Measurements from ENCODE around the gene SLC12A3. TPM values are rescaled to one million over a fixed set of nuclear protein-coding genes. Genes with fewer than 3 reads are reported as not detected.

SLC12A3 gene
- total RNA-seq, 4 donors from 2014 or later, result not detected

DNA sequence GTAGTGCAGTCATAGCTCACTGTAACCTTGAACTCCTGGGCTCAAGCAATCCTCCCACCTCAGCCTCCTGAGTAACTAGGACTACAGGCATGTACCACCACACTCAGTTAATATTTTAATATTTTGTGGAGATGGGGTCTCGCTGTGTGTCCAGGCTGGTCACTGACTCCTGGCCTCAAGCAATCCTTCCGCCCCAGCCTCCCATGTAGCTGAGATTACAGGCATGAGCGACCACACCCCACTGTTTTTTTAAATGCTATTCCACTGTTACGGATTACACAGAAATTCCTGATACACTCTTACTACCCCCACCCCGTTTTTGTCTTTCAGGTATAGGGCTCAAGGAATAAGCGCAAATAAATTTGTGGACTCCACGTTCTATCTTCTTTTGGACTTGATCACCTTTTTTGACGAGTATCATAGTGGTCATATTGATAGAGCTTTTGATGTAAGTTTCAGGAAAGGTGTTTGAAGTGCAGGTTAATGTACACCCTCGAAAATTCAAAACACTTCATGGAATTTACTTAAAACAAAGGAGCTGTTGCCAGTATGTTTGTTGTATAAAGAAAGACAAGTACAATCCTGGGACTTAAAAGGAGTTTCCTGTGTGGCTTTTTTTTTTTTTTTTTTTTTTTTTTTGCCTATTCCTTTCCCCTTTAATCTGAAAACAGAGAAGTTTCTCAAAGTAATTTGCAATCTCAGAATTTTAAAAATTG is 26.2 kb upstream of the SLC12A3 start:
- Histone ChIP-seq H3K4me3 (no peak overlapping the region), H3K27ac (no peak overlapping the region), H3K9me3 (no peaks in the 10 kb centered on the region), H3K36me3 (peaks cover 0 to 99% of the 10 kb centered on the region in 2 donors), H3K27me3 (no peaks in the 10 kb centered on the region), H3K4me1 (no peaks in the 10 kb centered on the region)
- no peak for ATAC-seq
- TF ChIP-seq EP300 (IDR thresholded peaks at IDR 0.05), result no peak
- TF ChIP-seq, protein P1, sequence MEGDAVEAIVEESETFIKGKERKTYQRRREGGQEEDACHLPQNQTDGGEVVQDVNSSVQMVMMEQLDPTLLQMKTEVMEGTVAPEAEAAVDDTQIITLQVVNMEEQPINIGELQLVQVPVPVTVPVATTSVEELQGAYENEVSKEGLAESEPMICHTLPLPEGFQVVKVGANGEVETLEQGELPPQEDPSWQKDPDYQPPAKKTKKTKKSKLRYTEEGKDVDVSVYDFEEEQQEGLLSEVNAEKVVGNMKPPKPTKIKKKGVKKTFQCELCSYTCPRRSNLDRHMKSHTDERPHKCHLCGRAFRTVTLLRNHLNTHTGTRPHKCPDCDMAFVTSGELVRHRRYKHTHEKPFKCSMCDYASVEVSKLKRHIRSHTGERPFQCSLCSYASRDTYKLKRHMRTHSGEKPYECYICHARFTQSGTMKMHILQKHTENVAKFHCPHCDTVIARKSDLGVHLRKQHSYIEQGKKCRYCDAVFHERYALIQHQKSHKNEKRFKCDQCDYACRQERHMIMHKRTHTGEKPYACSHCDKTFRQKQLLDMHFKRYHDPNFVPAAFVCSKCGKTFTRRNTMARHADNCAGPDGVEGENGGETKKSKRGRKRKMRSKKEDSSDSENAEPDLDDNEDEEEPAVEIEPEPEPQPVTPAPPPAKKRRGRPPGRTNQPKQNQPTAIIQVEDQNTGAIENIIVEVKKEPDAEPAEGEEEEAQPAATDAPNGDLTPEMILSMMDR (IDR thresholded peaks at IDR 0.05), result no peak
- TF ChIP-seq POLR2A (IDR thresholded peaks at IDR 0.05), result no peak
- TF ChIP-seq POLR2AphosphoS5 (IDR thresholded peaks at IDR 0.05), result no peak
- WGBS, 2 donors (ENCODE audit: low coverage in 1 of 2), result 57 to 88% methylated on average over 1 to 9 of the region's 9 CpGs

DNA sequence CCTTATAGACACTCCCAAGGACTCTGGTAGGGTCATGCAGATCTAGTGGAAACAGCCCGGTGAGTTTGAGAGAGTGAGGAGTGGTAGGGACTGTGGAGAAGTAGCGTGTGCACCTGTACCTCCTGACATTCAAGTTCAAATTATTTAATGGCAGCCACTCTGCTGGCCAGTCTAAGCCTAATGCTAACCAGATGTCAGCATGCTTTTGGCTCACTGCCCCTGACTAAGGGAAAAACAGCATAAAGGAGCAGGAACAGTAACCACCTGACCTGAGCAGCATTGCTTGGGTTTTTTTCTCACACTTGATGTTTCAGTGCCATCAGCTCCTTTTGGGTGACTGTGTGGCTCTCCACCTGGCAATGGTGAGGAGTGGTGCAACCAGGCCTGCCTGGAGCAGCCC is 23.8 kb upstream of the SLC12A3 start:
- no peak for TF ChIP-seq POLR2AphosphoS5 (IDR thresholded peaks at IDR 0.05)
- TF ChIP-seq, protein P1 (IDR thresholded peaks at IDR 0.05), result no peak
- no peak for TF ChIP-seq EP300 (IDR thresholded peaks at IDR 0.05)
- no peak for TF ChIP-seq POLR2A (IDR thresholded peaks at IDR 0.05)
- Histone ChIP-seq H3K27me3 (no peaks in the 10 kb centered on the region), H3K4me1 (no peaks in the 10 kb centered on the region), H3K9me3 (no peaks in the 10 kb centered on the region), H3K4me3 (no peak overlapping the region), H3K27ac (no peak overlapping the region), H3K36me3 (peaks cover 0 to 96% of the 10 kb centered on the region in 2 donors)
- WGBS, 2 donors (ENCODE audit: low coverage in 1 of 2), result 68% methylated on average over 2 of the region's 2 CpGs; no CpG with 5 or more reads in 1 of the 2 donors
- no peak for ATAC-seq

DNA sequence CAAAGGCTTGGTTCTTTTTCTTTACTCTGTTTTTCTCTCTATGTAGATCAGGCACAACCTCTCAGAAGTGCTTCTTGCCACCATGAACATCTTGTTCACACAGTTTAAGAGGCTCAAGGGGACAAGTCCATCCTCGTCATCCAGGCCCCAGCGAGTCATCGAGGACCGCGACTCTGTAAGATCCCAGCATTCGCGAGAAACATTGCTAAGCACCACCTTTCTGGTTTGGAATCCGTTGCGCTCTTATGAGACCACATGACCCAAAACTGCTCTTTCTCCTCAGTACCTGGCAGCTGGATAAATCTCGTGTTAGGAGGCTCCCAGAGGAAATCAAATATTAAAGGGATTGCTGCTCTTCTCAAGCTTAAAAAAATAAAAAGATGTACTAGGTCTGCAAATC is 23.3 kb upstream of the SLC12A3 start:
- Histone ChIP-seq H3K4me3 (no peak overlapping the region), H3K27me3 (no peaks in the 10 kb centered on the region), H3K4me1 (no peaks in the 10 kb centered on the region), H3K27ac (no peak overlapping the region), H3K36me3 (peaks cover 0 to 91% of the 10 kb centered on the region in 2 donors), H3K9me3 (no peaks in the 10 kb centered on the region)
- TF ChIP-seq POLR2AphosphoS5 (IDR thresholded peaks at IDR 0.05) (no peak), EP300 (IDR thresholded peaks at IDR 0.05) (no peak), POLR2A (IDR thresholded peaks at IDR 0.05) (no peak)
- TF ChIP-seq, protein P1 (IDR thresholded peaks at IDR 0.05), result no peak
- WGBS, 2 donors (ENCODE audit: low coverage in 1 of 2), result 92 to 93% methylated on average over 7 to 10 of the region's 10 CpGs
- no peak for ATAC-seq

GRCh38 chr16:56842133-56842532 is 22.9 kb upstream of the SLC12A3 start:
- Histone ChIP-seq H3K4me3 (no peak overlapping the region), H3K36me3 (peaks cover 0 to 87% of the 10 kb centered on the region in 2 donors), H3K4me1 (peaks cover 0 to 1% (median 0%) of the 10 kb centered on the region in 3 donors), H3K27me3 (no peaks in the 10 kb centered on the region), H3K27ac (no peak overlapping the region), H3K9me3 (no peaks in the 10 kb centered on the region)
- TF ChIP-seq EP300 (IDR thresholded peaks at IDR 0.05) (no peak), POLR2AphosphoS5 (IDR thresholded peaks at IDR 0.05) (no peak), POLR2A (IDR thresholded peaks at IDR 0.05) (no peak)
- TF ChIP-seq, protein P1 (IDR thresholded peaks at IDR 0.05), result no peak
- ATAC-seq, result no peak

GRCh38 chr16:56844056-56844455 is 21.0 kb upstream of the SLC12A3 start:
- Histone ChIP-seq H3K27ac (no peak overlapping the region), H3K9me3 (no peaks in the 10 kb centered on the region), H3K4me1 (peaks cover 0 to 20% (median 0%) of the 10 kb centered on the region in 3 donors), H3K4me3 (no peak overlapping the region), H3K36me3 (peaks cover 0 to 68% of the 10 kb centered on the region in 2 donors), H3K27me3 (no peaks in the 10 kb centered on the region)
- WGBS, 2 donors (ENCODE audit: low coverage in 1 of 2), result 75 to 95% methylated on average over 4 to 6 of the region's 6 CpGs
- ATAC-seq, result no peak
- TF ChIP-seq, protein P1 (IDR thresholded peaks at IDR 0.05), result no peak
- no peak for TF ChIP-seq EP300 (IDR thresholded peaks at IDR 0.05)
- no peak for TF ChIP-seq POLR2A (IDR thresholded peaks at IDR 0.05)
- no peak for TF ChIP-seq POLR2AphosphoS5 (IDR thresholded peaks at IDR 0.05)

Measured in gastroesophageal sphincter (tissue), 4 donors.